ENCODE data around the gene SYCP2.
"Not testable (repeated sequence)": the region's sequence is repeated elsewhere in the genome, so short reads cannot be mapped to it uniquely, and the experiment has no call there.

The SYCP2 gene

GRCh38 chr20:59933296-59933848 lies at the start of gene SYCP2:
Gene SYCP2 (minus strand): TSS chr20:59933637. CDS start chr20:59922413, 11,224 bp downstream.
- DNase-seq (ENCODE audit: low read depth in 2 of 2), result peak in 1 of 2 experiments; percentile 21

- DNase-seq (ENCODE audit: low read depth in 2 of 2), result no peak
Observed at GRCh38 chr20:59983076-59983475, 49.6 kb upstream of the SYCP2 start.

- DNase-seq (ENCODE audit: low read depth in 2 of 2), result no peak
Observed at GRCh38 chr20:59977086-59977485, 43.6 kb upstream of the SYCP2 start.

GRCh38 chr20:59976156-59976782 lies 42.8 kb upstream of the SYCP2 start:
- DNase-seq (ENCODE audit: low read depth in 2 of 2), result no peak

GRCh38 chr20:59972037-59972801 lies 38.8 kb upstream of the SYCP2 start:
- no peak for DNase-seq (ENCODE audit: low read depth in 2 of 2)

GRCh38 chr20:59971428-59971827 lies 38.0 kb upstream of the SYCP2 start:
- DNase-seq (ENCODE audit: low read depth in 2 of 2), result no peak

- no peak for DNase-seq (ENCODE audit: low read depth in 2 of 2)
Observed at GRCh38 chr20:59966428-59966827, 33.0 kb upstream of the SYCP2 start.

GRCh38 chr20:59962155-59962554 lies 28.7 kb upstream of the SYCP2 start:
- no peak for DNase-seq (ENCODE audit: low read depth in 2 of 2)

- DNase-seq (ENCODE audit: low read depth in 2 of 2), result no peak
Observed at GRCh38 chr20:59961423-59961822, 28.0 kb upstream of the SYCP2 start.

GRCh38 chr20:59958626-59959025 lies 25.2 kb upstream of the SYCP2 start:
- no peak for DNase-seq (ENCODE audit: low read depth in 2 of 2)

GRCh38 chr20:59958123-59958522 lies 24.7 kb upstream of the SYCP2 start, which contains the start of gene CDH26:
Gene CDH26 (plus strand): TSS chr20:59958423. CDS start chr20:59958727, 304 bp downstream.
- no peak for DNase-seq (ENCODE audit: low read depth in 2 of 2)

GRCh38 chr20:59957568-59957967 lies 24.1 kb upstream of the SYCP2 start:
- not testable (repeated sequence) for DNase-seq (ENCODE audit: low read depth in 2 of 2)

GRCh38 chr20:59955131-59955796 lies 21.8 kb upstream of the SYCP2 start:
- DNase-seq (ENCODE audit: low read depth in 2 of 2), result no peak

GRCh38 chr20:59954718-59955117 lies 21.3 kb upstream of the SYCP2 start:
- no peak for DNase-seq (ENCODE audit: low read depth in 2 of 2)

GRCh38 chr20:59949911-59950310 lies 16.5 kb upstream of the SYCP2 start:
- no peak for DNase-seq (ENCODE audit: low read depth in 2 of 2)

GRCh38 chr20:59948828-59949720 lies 15.6 kb upstream of the SYCP2 start:
- DNase-seq (ENCODE audit: low read depth in 2 of 2), result peak in 1 of 2 experiments; percentile 31

- DNase-seq (ENCODE audit: low read depth in 2 of 2), result no peak
Observed at GRCh38 chr20:59948212-59948611, 14.8 kb upstream of the SYCP2 start.

- no peak for DNase-seq (ENCODE audit: low read depth in 2 of 2)
Observed at GRCh38 chr20:59947376-59947775, 13.9 kb upstream of the SYCP2 start.

- peak in 1 of 2 experiments; percentile 21 for DNase-seq (ENCODE audit: low read depth in 2 of 2)
Observed at GRCh38 chr20:59945731-59946130, 12.3 kb upstream of the SYCP2 start.

- DNase-seq (ENCODE audit: low read depth in 2 of 2), result no peak
Observed at GRCh38 chr20:59945175-59945574, 11.7 kb upstream of the SYCP2 start.

GRCh38 chr20:59944726-59945125 lies 11.3 kb upstream of the SYCP2 start:
- DNase-seq (ENCODE audit: low read depth in 2 of 2), result no peak
